ENCODE data around the gene PPP1R12B.
"Not testable (repeated sequence)": the region's sequence is repeated elsewhere in the genome, so short reads cannot be mapped to it uniquely, and the experiment has no call there.

PPP1R12B gene

GRCh38 chr1:202565890-202566602 is 217.5 kb downstream of the PPP1R12B start:
- DNase-seq, result no peak

- DNase-seq, result no peak
These were observed 219.2 kb downstream of the PPP1R12B start for GRCh38 chr1:202567738-202568137.

- no peak for DNase-seq
These were observed 219.9 kb downstream of the PPP1R12B start for GRCh38 chr1:202568410-202568809.

GRCh38 chr1:202568826-202569225 is 220.3 kb downstream of the PPP1R12B start:
- no peak for DNase-seq

GRCh38 chr1:202569393-202570322 is 221.2 kb downstream of the PPP1R12B start:
- no peak for DNase-seq

- no peak for DNase-seq
These were observed 223.3 kb downstream of the PPP1R12B start for GRCh38 chr1:202571719-202572339.

GRCh38 chr1:202572867-202573266 is 224.4 kb downstream of the PPP1R12B start:
- no peak for DNase-seq

GRCh38 chr1:202575918-202576653 is 227.6 kb downstream of the PPP1R12B start:
- no peak for DNase-seq

- DNase-seq, result no peak
These were observed 228.3 kb downstream of the PPP1R12B start for GRCh38 chr1:202576816-202577215.

GRCh38 chr1:202577381-202577780 is 228.9 kb downstream of the PPP1R12B start:
- DNase-seq, result no peak

- DNase-seq, result no peak
These were observed 229.6 kb downstream of the PPP1R12B start for GRCh38 chr1:202578001-202578504.

GRCh38 chr1:202578565-202578964 is 230.1 kb downstream of the PPP1R12B start:
- DNase-seq, result no peak

GRCh38 chr1:202579806-202580205 is 231.3 kb downstream of the PPP1R12B start:
- no peak for DNase-seq

GRCh38 chr1:202580619-202581018 is 232.1 kb downstream of the PPP1R12B start:
- DNase-seq, result no peak

GRCh38 chr1:202582350-202582749 is 233.9 kb downstream of the PPP1R12B start:
- DNase-seq, result not testable (repeated sequence)

- no peak for DNase-seq
These were observed 236.4 kb downstream of the PPP1R12B start for GRCh38 chr1:202584707-202585589.

- no peak for DNase-seq
These were observed 237.1 kb downstream of the PPP1R12B start for GRCh38 chr1:202585590-202585933.

GRCh38 chr1:202586018-202586821 is 237.7 kb downstream of the PPP1R12B start:
- DNase-seq, result no peak

GRCh38 chr1:202586871-202587270 is 238.4 kb downstream of the PPP1R12B start:
- no peak for DNase-seq

- DNase-seq, result no peak
These were observed 239.5 kb downstream of the PPP1R12B start for GRCh38 chr1:202587859-202588485.

All from stimulated activated CD4-positive, alpha-beta T cell treated with anti-CD3 and anti-CD28 coated beads, Interleukin-12 subunit alpha, Interleukin-12 subunit beta, amount 100 ng/mL, for 4 hours (primary cell).